Fibroblast of upper back skin (primary cell): ENCODE measurements around the gene PLSCR3.

Experiments
- DNase-seq: peaks from one replicate; pipeline ENCODE4 v3.0.0-alpha.2; 2013

The PLSCR3 gene

GRCh38 chr17:7426203-7426863, 32.0 kb upstream of the PLSCR3 start:
- no peak for DNase-seq

- DNase-seq: no peak
Observed at GRCh38 chr17:7425756-7426155, 31.4 kb upstream of the PLSCR3 start.

DNA sequence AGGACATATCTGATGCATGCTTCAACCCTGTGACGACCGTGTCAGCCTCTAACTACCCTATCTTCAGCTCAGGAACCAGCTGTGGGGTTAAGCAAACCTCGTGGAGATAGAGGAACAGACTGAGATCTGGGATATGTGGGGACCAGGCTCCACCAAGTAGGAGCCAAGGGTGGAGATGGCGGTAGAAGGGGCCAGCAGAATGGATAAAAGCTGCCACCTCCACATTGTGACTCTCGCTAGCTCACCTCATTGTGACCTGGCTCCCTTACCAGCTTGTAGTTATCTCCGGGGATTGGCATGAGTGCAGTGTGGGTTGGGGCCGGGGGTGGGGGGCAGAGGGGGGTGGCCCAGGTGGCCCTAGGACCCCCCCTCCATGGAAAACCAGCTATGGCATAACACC, 31.0 kb upstream of the PLSCR3 start, which contains the start of gene SPEM2:
TSS of gene SPEM2 (plus strand) at position 301 of the 400 bp plus-strand sequence. CDS start at position 374, 73 bp downstream.
- no peak for DNase-seq

DNA sequence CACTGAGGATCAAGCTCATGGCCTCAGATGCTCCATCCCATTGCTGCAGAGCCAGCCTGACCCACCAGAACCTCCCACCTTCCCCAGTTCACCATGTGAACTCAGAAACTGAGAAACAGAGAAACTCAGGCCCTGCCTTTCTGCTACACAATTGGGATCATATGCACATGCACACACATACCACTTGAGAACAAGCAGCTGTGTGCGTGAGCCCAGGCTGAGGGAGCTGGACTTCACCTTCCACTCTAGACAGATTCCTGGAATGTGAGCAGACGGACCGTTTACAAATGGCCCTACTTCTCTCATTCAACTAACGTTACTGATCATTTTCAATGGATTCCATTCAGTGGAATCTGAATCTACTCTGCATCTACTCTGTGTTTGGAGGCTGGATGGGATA, 29.4 kb upstream of the PLSCR3 start:
- no peak for DNase-seq

DNA sequence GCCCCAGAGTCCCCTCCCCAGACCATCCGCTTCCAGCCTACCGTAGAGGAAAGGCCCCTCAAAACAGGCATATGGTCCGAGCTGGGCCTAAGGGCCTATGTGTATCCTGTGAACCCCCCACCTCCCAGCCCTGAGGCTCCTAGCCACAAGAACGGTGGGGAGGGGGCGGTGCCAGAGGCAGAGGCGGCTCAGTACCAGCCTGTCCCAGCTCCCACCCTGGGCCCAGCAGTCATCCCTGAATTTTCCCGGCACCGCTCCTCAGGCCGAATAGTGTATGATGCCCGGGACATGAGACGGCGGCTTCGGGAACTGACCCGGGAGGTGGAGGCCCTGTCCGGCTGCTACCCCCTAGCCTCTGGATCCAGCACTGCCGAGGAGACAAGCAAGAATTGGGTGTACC, 26.9 kb upstream of the PLSCR3 start:
- no peak for DNase-seq

- no peak for DNase-seq
Observed at GRCh38 chr17:7419819-7420610, 25.7 kb upstream of the PLSCR3 start, which contains the start of gene SPEM1. TSS of gene SPEM1 (plus strand) at chr17:7420324. CDS start at chr17:7420385, 61 bp downstream.

DNA sequence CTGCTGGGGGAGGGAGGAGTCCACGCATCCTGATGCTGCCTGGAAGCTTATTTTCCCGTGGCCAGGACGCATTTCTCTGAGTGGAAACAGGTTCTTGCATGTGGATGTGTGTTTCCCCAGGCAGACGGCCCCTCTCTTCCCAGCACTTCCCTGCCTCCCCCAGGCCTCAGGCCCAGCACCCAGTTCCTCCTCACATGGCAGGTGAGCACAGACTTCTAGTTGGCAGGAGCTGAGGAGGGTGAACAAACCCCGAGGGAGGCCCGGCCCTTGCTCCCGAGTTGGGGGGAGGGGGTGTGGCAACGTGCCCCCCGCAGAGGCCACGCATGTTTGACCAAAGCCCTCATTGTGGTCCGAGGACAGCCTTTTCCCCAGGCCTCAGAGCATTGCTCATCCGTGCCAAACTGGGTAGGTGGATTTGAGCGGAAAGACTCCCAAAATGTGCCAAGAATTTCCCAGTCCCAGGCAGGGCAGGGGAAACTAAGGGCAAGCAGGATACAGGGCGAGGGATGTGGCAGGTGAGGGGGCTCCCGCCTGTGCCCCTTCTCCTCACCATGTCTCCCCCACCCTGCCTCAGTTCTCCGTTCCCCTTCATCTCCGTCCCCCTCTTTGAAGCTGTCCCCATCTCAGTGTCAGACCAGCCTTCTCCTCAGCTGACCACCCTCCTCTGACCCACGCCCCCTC, 24.3 kb upstream of the PLSCR3 start:
- no peak for DNase-seq

- no peak for DNase-seq
Observed at GRCh38 chr17:7417056-7417655, 22.8 kb upstream of the PLSCR3 start.

DNA sequence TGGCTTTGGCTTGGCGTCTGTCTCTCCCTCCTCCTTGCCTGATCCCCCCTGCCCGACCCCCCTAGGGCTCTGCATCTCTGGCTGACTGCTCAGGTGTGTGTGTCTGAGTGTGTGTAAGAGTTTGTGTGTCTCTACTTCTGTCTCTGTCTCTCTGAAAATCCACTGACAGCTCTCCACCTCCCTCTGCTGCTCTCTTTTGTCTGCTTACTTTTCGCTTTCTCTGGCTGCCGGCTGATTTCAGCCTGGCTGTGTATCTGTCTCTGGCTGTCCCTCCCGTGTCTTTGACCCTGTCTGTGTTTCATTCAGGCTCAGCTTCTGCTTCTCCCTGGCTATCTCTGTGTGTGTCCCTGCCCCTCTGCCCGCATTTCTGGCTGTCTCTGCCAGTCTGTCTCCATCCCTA, 22.0 kb upstream of the PLSCR3 start:
- no peak for DNase-seq

- DNase-seq: no peak
Observed at GRCh38 chr17:7415784-7416183, 21.5 kb upstream of the PLSCR3 start.

- no peak for DNase-seq
Observed at GRCh38 chr17:7414837-7415236, 20.5 kb upstream of the PLSCR3 start.

- DNase-seq: peak; percentile 52
Observed at GRCh38 chr17:7413346-7413985, 19.1 kb upstream of the PLSCR3 start.

GRCh38 chr17:7411427-7411750, 17.1 kb upstream of the PLSCR3 start:
- no peak for DNase-seq

DNA sequence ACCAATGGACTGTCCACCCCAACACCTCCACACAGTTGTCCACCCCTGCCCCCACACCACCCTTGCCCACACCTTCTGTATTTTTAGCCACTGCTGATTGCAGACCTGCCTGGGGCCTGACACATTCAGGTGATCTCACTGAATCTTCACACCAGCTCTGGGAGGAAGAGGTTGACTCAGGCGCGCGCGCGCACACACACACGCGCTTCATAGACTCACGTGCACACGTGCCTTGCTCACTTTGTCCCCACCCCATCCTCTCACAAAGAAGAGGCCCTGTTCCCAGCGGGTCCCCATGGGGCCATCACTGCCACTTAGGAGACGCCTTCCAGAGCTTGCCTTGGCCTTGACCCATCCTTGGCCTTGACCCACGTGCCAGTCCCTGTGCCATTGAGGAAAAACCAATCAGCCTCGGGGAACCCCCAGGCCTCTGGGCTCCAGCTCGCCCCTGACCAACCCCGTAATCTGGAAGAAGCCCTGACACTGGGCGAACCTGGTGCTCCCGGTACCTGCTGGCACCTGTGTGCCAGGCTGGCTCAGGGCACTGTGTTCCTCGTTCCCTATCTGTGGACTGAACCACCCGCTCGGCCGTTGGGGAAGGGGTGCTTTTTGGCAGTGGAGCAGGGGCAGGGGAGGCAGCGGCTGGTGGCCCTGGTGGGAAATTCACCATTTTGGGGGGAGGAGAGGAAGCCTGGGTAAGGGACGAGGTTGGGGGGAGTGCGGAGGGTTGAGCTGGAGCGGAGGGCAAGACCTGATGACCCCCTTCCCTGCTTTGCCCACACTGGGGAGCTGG, 16.5 kb upstream of the PLSCR3 start:
- no peak for DNase-seq

DNA sequence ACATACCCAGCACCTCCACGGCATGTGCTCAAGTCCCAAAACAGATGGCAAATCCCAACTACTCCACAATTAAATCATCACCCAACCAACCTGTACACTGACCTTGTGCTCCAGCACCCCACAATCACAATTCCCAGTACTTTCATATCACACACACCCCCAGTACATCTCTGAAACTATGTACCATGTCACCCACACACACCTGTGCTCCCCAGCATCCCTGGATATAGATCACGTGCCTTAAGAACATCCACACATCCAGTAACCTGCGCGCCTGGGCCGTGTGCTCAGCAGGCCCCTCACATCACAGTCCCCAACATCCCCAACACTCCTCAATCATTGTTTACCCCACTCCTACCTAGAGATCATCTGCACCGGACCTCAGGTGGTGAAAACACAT, 15.4 kb upstream of the PLSCR3 start:
- no peak for DNase-seq

DNA sequence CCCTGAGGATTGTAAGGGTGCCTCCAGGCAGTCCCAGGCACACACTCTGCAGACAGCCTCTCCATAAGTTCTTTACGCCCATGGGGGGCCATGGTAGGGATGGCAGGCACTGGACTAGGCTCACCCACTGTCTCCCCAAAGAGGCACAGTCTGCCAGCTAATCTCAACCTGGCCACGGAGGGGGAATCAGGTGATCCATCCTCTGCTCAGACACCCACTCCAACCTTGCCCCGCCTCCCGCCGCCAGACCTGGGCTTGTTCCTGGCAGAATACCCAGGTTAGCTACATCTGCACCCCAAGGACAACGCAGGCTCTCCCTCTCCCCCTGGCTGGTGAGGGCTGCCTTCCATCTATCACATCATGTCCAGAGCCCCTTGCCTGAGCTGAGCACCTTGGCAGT, 14.5 kb upstream of the PLSCR3 start:
- no peak for DNase-seq

GRCh38 chr17:7408252-7408727, 14.0 kb upstream of the PLSCR3 start:
- no peak for DNase-seq

- DNase-seq: no peak
Observed at GRCh38 chr17:7407485-7408251, 13.3 kb upstream of the PLSCR3 start, which contains the start of gene NLGN2. TSS of gene NLGN2 (plus strand) at chr17:7407845. CDS start at chr17:7408256, 411 bp downstream.

GRCh38 chr17:7407082-7407481, 12.8 kb upstream of the PLSCR3 start:
- DNase-seq: no peak

- DNase-seq: no peak
Observed at GRCh38 chr17:7406235-7406825, 12.0 kb upstream of the PLSCR3 start.
